ENCODE measurements around the gene PDZD2.

Gene PDZD2

DNA sequence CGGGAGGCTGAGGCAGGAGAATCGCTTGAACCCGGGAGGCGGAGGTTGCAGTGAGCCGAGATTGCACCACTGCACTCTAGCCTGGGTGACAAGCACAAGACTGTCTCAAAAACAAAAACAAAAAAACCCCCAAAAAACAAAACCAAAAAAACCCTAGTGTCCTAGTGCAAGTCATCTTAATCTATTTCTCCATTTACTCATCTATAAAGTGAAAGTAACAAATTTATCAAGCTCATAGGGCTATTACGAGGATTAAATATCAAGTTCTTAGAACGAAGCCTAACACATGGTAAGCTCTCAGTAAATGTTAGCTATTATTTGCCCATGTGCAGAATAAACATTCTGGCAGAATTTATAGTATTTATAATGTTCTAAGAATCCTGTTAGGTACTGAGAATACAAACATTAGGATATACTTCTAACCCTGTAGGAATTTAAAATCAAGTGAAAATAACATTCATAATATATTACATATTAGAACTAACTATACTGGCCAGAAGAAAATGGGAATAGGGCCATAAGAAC lies 490.2 kb downstream of the PDZD2 start:
- Histone ChIP-seq H3K9me3 (ENCODE audit: insufficient read depth, low read length) (no peaks in the 10 kb centered on the region), H3K4me3 (ENCODE audit: low read length) (no peak overlapping the region), H2AFZ (ENCODE audit: low read depth, low read length) (no peak overlapping the region), H3K27ac (ENCODE audit: low read length) (no peak overlapping the region), H4K20me1 (ENCODE audit: insufficient read depth, low read length) (peaks cover 38% of the 10 kb centered on the region), H3K79me2 (ENCODE audit: low read length) (peaks cover 83% of the 10 kb centered on the region), H3K36me3 (replicated peaks; ENCODE audit: low read depth, low read length) (peaks cover 17% of the 10 kb centered on the region), H3K9ac (ENCODE audit: low read length) (no peak overlapping the region), H3K4me1 (ENCODE audit: low read length) (no peaks in the 10 kb centered on the region), H3K27me3 (ENCODE audit: low read depth, low read length) (no peaks in the 10 kb centered on the region), H3K4me2 (ENCODE audit: low read length) (no peak overlapping the region)
- TF ChIP-seq CTCF (IDR thresholded peaks at IDR 0.05; ENCODE audit: low read depth, low read length) (no peak), EZH2phosphoT487 (IDR thresholded peaks at IDR 0.05; ENCODE audit: low read depth) (no peak)

GRCh38 chr5:32130865-32131264 lies 491.9 kb downstream of the PDZD2 start:
- Histone ChIP-seq H3K4me1 (ENCODE audit: low read length) (no peaks in the 10 kb centered on the region), H2AFZ (ENCODE audit: low read depth, low read length) (no peak overlapping the region), H3K4me3 (ENCODE audit: low read length) (no peak overlapping the region), H3K27ac (ENCODE audit: low read length) (no peak overlapping the region), H4K20me1 (ENCODE audit: insufficient read depth, low read length) (peaks cover 43% of the 10 kb centered on the region), H3K79me2 (ENCODE audit: low read length) (peaks cover 72% of the 10 kb centered on the region), H3K4me2 (ENCODE audit: low read length) (no peak overlapping the region), H3K9ac (ENCODE audit: low read length) (no peak overlapping the region), H3K9me3 (ENCODE audit: insufficient read depth, low read length) (no peaks in the 10 kb centered on the region), H3K27me3 (ENCODE audit: low read depth, low read length) (no peaks in the 10 kb centered on the region), H3K36me3 (replicated peaks; ENCODE audit: low read depth, low read length) (peaks cover 25% of the 10 kb centered on the region)
- TF ChIP-seq CTCF (IDR thresholded peaks at IDR 0.05; ENCODE audit: low read depth, low read length) (no peak), EZH2phosphoT487 (IDR thresholded peaks at IDR 0.05; ENCODE audit: low read depth) (no peak)

- Histone ChIP-seq H2AFZ (ENCODE audit: low read depth, low read length) (no peak overlapping the region), H3K9me3 (ENCODE audit: insufficient read depth, low read length) (no peaks in the 10 kb centered on the region), H3K36me3 (replicated peaks; ENCODE audit: low read depth, low read length) (peaks cover 23% of the 10 kb centered on the region), H3K4me2 (ENCODE audit: low read length) (no peak overlapping the region), H4K20me1 (ENCODE audit: insufficient read depth, low read length) (peaks cover 42% of the 10 kb centered on the region), H3K9ac (ENCODE audit: low read length) (no peak overlapping the region), H3K4me3 (ENCODE audit: low read length) (no peak overlapping the region), H3K4me1 (ENCODE audit: low read length) (no peaks in the 10 kb centered on the region), H3K27ac (ENCODE audit: low read length) (no peak overlapping the region), H3K27me3 (ENCODE audit: low read depth, low read length) (no peaks in the 10 kb centered on the region), H3K79me2 (ENCODE audit: low read length) (peaks cover 69% of the 10 kb centered on the region)
- TF ChIP-seq EZH2phosphoT487 (IDR thresholded peaks at IDR 0.05; ENCODE audit: low read depth) (no peak), CTCF (IDR thresholded peaks at IDR 0.05; ENCODE audit: low read depth, low read length) (no peak)
Observed at GRCh38 chr5:32131604-32132003, 492.7 kb downstream of the PDZD2 start.

DNA sequence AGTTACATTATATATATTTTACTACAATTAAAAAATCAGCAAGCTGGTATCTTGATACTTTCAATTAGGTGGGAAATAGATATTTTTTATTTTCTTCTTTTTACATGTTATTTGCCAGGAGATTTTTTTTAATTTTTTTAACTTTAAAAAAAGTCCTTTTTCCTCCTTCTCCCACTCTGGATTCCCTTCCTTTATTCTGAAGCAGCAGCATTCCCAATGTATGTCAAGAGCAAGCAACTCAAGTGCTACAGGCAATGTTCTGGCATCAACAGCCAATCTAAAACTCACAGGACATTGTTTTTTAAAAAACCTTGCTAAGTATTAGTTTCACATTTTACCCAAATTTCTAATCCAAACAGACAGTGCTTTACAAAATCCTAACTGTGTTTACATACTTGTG lies 493.8 kb downstream of the PDZD2 start:
- H3K4me2 ChIP-seq (ENCODE audit: low read length), result no peak overlapping the region
- TF ChIP-seq CTCF (IDR thresholded peaks at IDR 0.05; ENCODE audit: low read depth, low read length), result no peak
- TF ChIP-seq EZH2phosphoT487 (IDR thresholded peaks at IDR 0.05; ENCODE audit: low read depth), result no peak
- H3K9ac ChIP-seq (ENCODE audit: low read length), result no peak overlapping the region
- H3K27me3 ChIP-seq (ENCODE audit: low read depth, low read length), result no peaks in the 10 kb centered on the region
- H3K27ac ChIP-seq (ENCODE audit: low read length), result no peak overlapping the region
- H3K36me3 ChIP-seq (replicated peaks; ENCODE audit: low read depth, low read length), result peaks cover 17% of the 10 kb centered on the region
- H2AFZ ChIP-seq (ENCODE audit: low read depth, low read length), result no peak overlapping the region
- H3K4me1 ChIP-seq (ENCODE audit: low read length), result no peaks in the 10 kb centered on the region
- H4K20me1 ChIP-seq (ENCODE audit: insufficient read depth, low read length), result peaks cover 33% of the 10 kb centered on the region
- H3K79me2 ChIP-seq (ENCODE audit: low read length), result peaks cover 60% of the 10 kb centered on the region
- H3K9me3 ChIP-seq (ENCODE audit: insufficient read depth, low read length), result no peaks in the 10 kb centered on the region
- no peak overlapping the region for H3K4me3 ChIP-seq (ENCODE audit: low read length)

Data from OCI-LY3 (cell line).